Mesenteric fat pad (tissue), 1 donor: ENCODE data around the gene EBLN2. TPM values are rescaled to one million over a fixed set of nuclear protein-coding genes. Genes with fewer than 3 reads are reported as not detected.

Source experiments
- DNase-seq: peaks from one replicate; pipeline ENCODE4 v3.0.0-alpha.2; 2020; ENCODE audit warnings: low spot score
- total RNA-seq: library from RNA; stranded (reverse); fragmentation: NEBNext Ultra II Directional; extraction: Animal tissue kit (Norgen Biotek cat#: 25700); gene quantifications from one replicate; pipeline ENCODE4 v1.2.1, GENCODE V29; 2021
- donor health status: DM: yes; HTN: yes; CAD: no.

Gene EBLN2
- total RNA-seq, 1 donor from 2014 or later = 5.0 TPM

GRCh38 chr3:73107215-73107614 is 45.8 kb downstream of the EBLN2 start:
- DNase-seq = no peak

- no peak for DNase-seq
Measured at GRCh38 chr3:73107676-73108187, 46.3 kb downstream of the EBLN2 start.

GRCh38 chr3:73108750-73109149 is 47.3 kb downstream of the EBLN2 start:
- DNase-seq = no peak

- no peak for DNase-seq
Measured at GRCh38 chr3:73110530-73110929, 49.1 kb downstream of the EBLN2 start.

Other genes with a start within 250 kb of the EBLN2 start
- 16.9 TPM for gene SHQ1, start 213.2 kb upstream of the EBLN2 start, total RNA-seq
- 8.4 TPM for gene GXYLT2, start 173.6 kb upstream of the EBLN2 start, total RNA-seq
- 82.1 TPM for gene PPP4R2, start 64.8 kb upstream of the EBLN2 start, total RNA-seq